ENCODE data around the gene IQGAP2. TPM values are rescaled to one million over a fixed set of nuclear protein-coding genes. Genes with fewer than 3 reads are reported as not detected.

The IQGAP2 gene
- total RNA-seq, 1 donor from 2014 or later, result 8.8 TPM

DNA sequence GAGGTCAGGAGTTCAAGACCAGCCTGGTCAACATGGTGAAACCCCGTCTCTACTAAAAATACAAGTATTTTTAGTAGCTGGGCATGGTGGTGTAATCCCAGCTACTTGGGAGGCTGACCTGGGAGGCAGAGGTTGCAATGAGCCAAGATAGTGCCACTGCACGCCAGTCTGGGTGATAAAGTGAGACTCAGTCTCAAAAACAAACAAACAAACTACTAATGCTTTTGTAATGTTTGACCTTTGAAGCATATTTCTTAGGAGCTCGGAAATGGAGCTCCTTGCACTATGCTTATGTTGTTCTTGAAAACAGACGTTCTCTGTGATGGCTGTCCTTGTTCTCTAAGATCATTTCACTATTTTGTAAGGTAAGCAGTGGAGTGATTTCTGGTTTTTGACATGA is 214.1 kb downstream of the IQGAP2 start:
- intact Hi-C loops (cut with micrococcal nuclease), result no loop called here
- Mint-ChIP-seq H3K27me3 (no peaks in the 10 kb centered on the region), H3K4me1 (no peaks in the 10 kb centered on the region), H3K27ac (no peak overlapping the region), H3K9me3 (no peaks in the 10 kb centered on the region), H3K36me3 (ENCODE audit: low read depth) (no peaks in the 10 kb centered on the region), H3K4me3 (no peak overlapping the region)
- ChIA-PET POLR2A (no interaction called here), CTCF (no interaction called here)
- DNase-seq (no peak), ATAC-seq (ENCODE audit: low read depth) (no peak)
- TF ChIP-seq, protein P1, sequence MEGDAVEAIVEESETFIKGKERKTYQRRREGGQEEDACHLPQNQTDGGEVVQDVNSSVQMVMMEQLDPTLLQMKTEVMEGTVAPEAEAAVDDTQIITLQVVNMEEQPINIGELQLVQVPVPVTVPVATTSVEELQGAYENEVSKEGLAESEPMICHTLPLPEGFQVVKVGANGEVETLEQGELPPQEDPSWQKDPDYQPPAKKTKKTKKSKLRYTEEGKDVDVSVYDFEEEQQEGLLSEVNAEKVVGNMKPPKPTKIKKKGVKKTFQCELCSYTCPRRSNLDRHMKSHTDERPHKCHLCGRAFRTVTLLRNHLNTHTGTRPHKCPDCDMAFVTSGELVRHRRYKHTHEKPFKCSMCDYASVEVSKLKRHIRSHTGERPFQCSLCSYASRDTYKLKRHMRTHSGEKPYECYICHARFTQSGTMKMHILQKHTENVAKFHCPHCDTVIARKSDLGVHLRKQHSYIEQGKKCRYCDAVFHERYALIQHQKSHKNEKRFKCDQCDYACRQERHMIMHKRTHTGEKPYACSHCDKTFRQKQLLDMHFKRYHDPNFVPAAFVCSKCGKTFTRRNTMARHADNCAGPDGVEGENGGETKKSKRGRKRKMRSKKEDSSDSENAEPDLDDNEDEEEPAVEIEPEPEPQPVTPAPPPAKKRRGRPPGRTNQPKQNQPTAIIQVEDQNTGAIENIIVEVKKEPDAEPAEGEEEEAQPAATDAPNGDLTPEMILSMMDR (IDR thresholded peaks at IDR 0.05), result no peak

GRCh38 chr5:76617675-76618074 is 214.6 kb downstream of the IQGAP2 start:
- POLR2A ChIA-PET, result no interaction called here
- no peak overlapping the region for H3K27ac Mint-ChIP-seq

GRCh38 chr5:76620166-76620565 is 217.1 kb downstream of the IQGAP2 start:
- CTCF ChIA-PET, result no interaction called here

More at GRCh38 chr5:76617675-76618074, 214.6 kb downstream of the IQGAP2 start:
- H3K9me3 Mint-ChIP-seq, result no peaks in the 10 kb centered on the region
- CTCF ChIA-PET, result no interaction called here
- H3K4me3 Mint-ChIP-seq, result no peak overlapping the region
- intact Hi-C loops (cut with micrococcal nuclease), result no loop called here
- DNase-seq (no peak), ATAC-seq (ENCODE audit: low read depth) (no peak)
- H3K36me3 Mint-ChIP-seq (ENCODE audit: low read depth), result no peaks in the 10 kb centered on the region
- H3K4me1 Mint-ChIP-seq, result no peaks in the 10 kb centered on the region
- TF ChIP-seq, protein P1 (IDR thresholded peaks at IDR 0.05), result no peak
- H3K27me3 Mint-ChIP-seq, result no peaks in the 10 kb centered on the region

GRCh38 chr5:76622076-76622475 is 219.0 kb downstream of the IQGAP2 start:
- ChIA-PET POLR2A (no interaction called here), CTCF (no interaction called here)
- intact Hi-C loops (cut with micrococcal nuclease), result no loop called here
- no peaks in the 10 kb centered on the region for H3K9me3 Mint-ChIP-seq
- no peak overlapping the region for H3K27ac Mint-ChIP-seq
- H3K4me3 Mint-ChIP-seq, result no peak overlapping the region
- H3K36me3 Mint-ChIP-seq (ENCODE audit: low read depth), result no peaks in the 10 kb centered on the region
- no peaks in the 10 kb centered on the region for H3K27me3 Mint-ChIP-seq
- ATAC-seq (ENCODE audit: low read depth) (no peak), DNase-seq (no peak)
- TF ChIP-seq, protein P1 (IDR thresholded peaks at IDR 0.05), result no peak
- H3K4me1 Mint-ChIP-seq, result no peaks in the 10 kb centered on the region

More at GRCh38 chr5:76620166-76620565, 217.1 kb downstream of the IQGAP2 start:
- intact Hi-C loops (cut with micrococcal nuclease), result no loop called here
- Mint-ChIP-seq H3K9me3 (no peaks in the 10 kb centered on the region), H3K4me1 (no peaks in the 10 kb centered on the region), H3K27ac (no peak overlapping the region), H3K36me3 (ENCODE audit: low read depth) (no peaks in the 10 kb centered on the region), H3K27me3 (no peaks in the 10 kb centered on the region), H3K4me3 (no peak overlapping the region)
- TF ChIP-seq, protein P1 (IDR thresholded peaks at IDR 0.05), result no peak
- no peak for ATAC-seq (ENCODE audit: low read depth)
- no peak for DNase-seq
- POLR2A ChIA-PET, result no interaction called here

GRCh38 chr5:76622973-76623596 is 220.0 kb downstream of the IQGAP2 start, which contains the start of gene F2RL2:
Gene F2RL2 (minus strand): TSS chr5:76623403. CDS start chr5:76623230, 173 bp downstream.
- DNase-seq (no peak), ATAC-seq (ENCODE audit: low read depth) (no peak)
- Mint-ChIP-seq H3K36me3 (ENCODE audit: low read depth) (peaks cover under 1% of the 10 kb centered on the region), H3K4me3 (no peak within 1 kb of the TSS), H3K27ac (no peak within 1 kb of the TSS), H3K4me1 (no peaks in the 10 kb centered on the region), H3K27me3 (no peaks in the 10 kb centered on the region), H3K9me3 (no peaks in the 10 kb centered on the region)
- intact Hi-C loops (cut with micrococcal nuclease), result no loop called here
- ChIA-PET POLR2A (no interaction called here), CTCF (no interaction called here)
- TF ChIP-seq, protein P1 (IDR thresholded peaks at IDR 0.05), result no peak

All from activated B cell treated with CpG ODN at 0.5 μM for 24 hours (primary cell).